H9 (cell line): ENCODE measurements around the gene IER3. TPM values are rescaled to one million over a fixed set of nuclear protein-coding genes. Genes with fewer than 3 reads are reported as not detected.
A peak's percentile ranks its signal among the peaks of the same experiment; 100 is the strongest.

Experiments used
- DNase-seq: peaks from one replicate; pipeline ENCODE4 v3.0.0-alpha.2; 2017
- H2AFZ ChIP-seq: one replicate; pipeline ENCODE4 v1.6.1; 2013; ENCODE audit warnings: mild to moderate bottlenecking, low read length, control low read depth, moderate library complexity
- H2AK5ac ChIP-seq: 2 replicates; pipeline ENCODE4 v1.6.1; 2013; ENCODE audit warnings: low read length, control low read depth, mixed read lengths; ENCODE audit not compliant: insufficient read length
- H2BK120ac ChIP-seq: one replicate; pipeline ENCODE4 v1.6.1; 2013; ENCODE audit warnings: low read depth, mild to moderate bottlenecking, low read length, control low read depth, inconsistent platforms; ENCODE audit not compliant: poor library complexity, severe bottlenecking
- H2BK12ac ChIP-seq: 2 replicates; pipeline ENCODE4 v1.6.1; 2013; ENCODE audit warnings: low read length, control low read depth, mixed read lengths, low read depth; ENCODE audit not compliant: insufficient read length
- H2BK15ac ChIP-seq: 2 replicates; pipeline ENCODE4 v1.6.1; 2013; ENCODE audit warnings: low read depth, low read length, control low read depth
- H2BK20ac ChIP-seq: one replicate; pipeline ENCODE4 v1.6.1; 2013; ENCODE audit warnings: low read depth, mild to moderate bottlenecking, low read length, control low read depth, inconsistent platforms; ENCODE audit not compliant: poor library complexity, severe bottlenecking
- H2BK5ac ChIP-seq: 2 replicates; pipeline ENCODE4 v1.6.1; 2013; ENCODE audit warnings: low read length, control low read depth, mixed read lengths; ENCODE audit not compliant: insufficient read length
- H3K14ac ChIP-seq: 2 replicates; pipeline ENCODE4 v1.6.1; 2013; ENCODE audit warnings: low read length, control low read depth; ENCODE audit not compliant: insufficient read depth
- H3K18ac ChIP-seq: 2 replicates; pipeline ENCODE4 v1.6.1; 2013; ENCODE audit warnings: low read depth, mild to moderate bottlenecking, mixed read lengths, low read length, control low read depth; ENCODE audit not compliant: insufficient read length
- H3K23ac ChIP-seq: 2 replicates; pipeline ENCODE4 v1.6.1; 2013; ENCODE audit warnings: low read length, control low read depth, mixed read lengths, low read depth; ENCODE audit not compliant: insufficient read length
- H3K23me2 ChIP-seq: 2 replicates; pipeline ENCODE4 v1.6.1; 2013; ENCODE audit warnings: low read depth, mild to moderate bottlenecking, mixed read lengths, low read length, control low read depth; ENCODE audit not compliant: insufficient read length, poor library complexity, severe bottlenecking
- H3K27ac ChIP-seq: 2 replicates; pipeline ENCODE4 v1.5.1; 2013; ENCODE audit warnings: low read length, control low read depth, mixed read lengths, low read depth; ENCODE audit not compliant: insufficient read length
- H3K27me3 ChIP-seq: 2 replicates; pipeline ENCODE4 v1.6.1; 2013; ENCODE audit warnings: low read length, control low read depth, inconsistent platforms; ENCODE audit not compliant: insufficient read depth
- H3K4ac ChIP-seq: 2 replicates; pipeline ENCODE4 v1.6.1; 2013; ENCODE audit warnings: low read depth, mild to moderate bottlenecking, control low read depth, inconsistent platforms, low read length, moderate library complexity
- H3K4me1 ChIP-seq: 2 replicates; pipeline ENCODE4 v1.6.1; 2013; ENCODE audit warnings: low read length, control low read depth, inconsistent platforms; ENCODE audit not compliant: insufficient read depth
- H3K4me2 ChIP-seq: 2 replicates; pipeline ENCODE4 v1.6.1; 2013; ENCODE audit warnings: low read length, control low read depth, mixed read lengths; ENCODE audit not compliant: insufficient read length, insufficient read depth
- H3K56ac ChIP-seq: 2 replicates; pipeline ENCODE4 v1.6.1; 2013; ENCODE audit warnings: low read depth, mild to moderate bottlenecking, mixed read lengths, low read length, control low read depth; ENCODE audit not compliant: insufficient read length
- H3K79me1 ChIP-seq: 2 replicates; pipeline ENCODE4 v1.6.1; 2013; ENCODE audit warnings: low read depth, mild to moderate bottlenecking, moderate library complexity, low read length, control low read depth, inconsistent platforms; ENCODE audit not compliant: insufficient read depth, poor library complexity, severe bottlenecking
- H3K79me2 ChIP-seq: 2 replicates; pipeline ENCODE4 v1.6.1; 2013; ENCODE audit warnings: low read length, control low read depth, inconsistent platforms; ENCODE audit not compliant: insufficient read depth
- H3K9ac ChIP-seq: 2 replicates; pipeline ENCODE4 v1.6.1; 2013; ENCODE audit warnings: low read length, control low read depth, mixed read lengths; ENCODE audit not compliant: insufficient read length; ENCODE audit errors: extremely low read depth
- H3K9me3 ChIP-seq: one replicate; pipeline ENCODE4 v1.6.1; 2013; ENCODE audit warnings: low read depth, low read length, inconsistent platforms; ENCODE audit not compliant: control insufficient read depth
- H3T11ph ChIP-seq: one replicate; pipeline ENCODE4 v1.6.1; 2013; ENCODE audit warnings: mild to moderate bottlenecking, low read length, control low read depth, inconsistent platforms
- H4K20me1 ChIP-seq: one replicate; pipeline ENCODE4 v1.6.1; 2013; ENCODE audit not compliant: control insufficient read depth, insufficient read length, insufficient read depth
- H4K5ac ChIP-seq: 2 replicates; pipeline ENCODE4 v1.6.1; 2013; ENCODE audit warnings: low read depth, mild to moderate bottlenecking, mixed read lengths, low read length, control low read depth; ENCODE audit not compliant: insufficient read length
- H4K8ac ChIP-seq: replicated peaks from 2 replicates; pipeline ENCODE4 v1.6.1; 2013; ENCODE audit warnings: low read length, control low read depth, mixed read lengths, low read depth; ENCODE audit not compliant: insufficient read length
- H4K91ac ChIP-seq: 2 replicates; pipeline ENCODE4 v1.6.1; 2013; ENCODE audit warnings: low read depth, mild to moderate bottlenecking, moderate library complexity, mixed read lengths, low read length, control low read depth; ENCODE audit not compliant: insufficient read length
- H3K27ac Mint-ChIP-seq, 3 experiments: 2 replicates in 2 of 3; 3 replicates in 1 of 3; pipeline ENCODE4 v1.8.0; 2020 to 2021; ENCODE audit warnings: mixed read lengths in 3 of 3, mild to moderate bottlenecking in 1 of 3, moderate library complexity in 1 of 3
- H3K27me3 Mint-ChIP-seq: 2 replicates; pipeline ENCODE4 v1.8.0; 2021; ENCODE audit warnings: low read depth, mild to moderate bottlenecking, moderate library complexity, mixed read lengths
- H3K36me3 Mint-ChIP-seq, 3 experiments: 2 replicates in 2 of 3; 3 replicates in 1 of 3; pipeline ENCODE4 v1.8.0; 2020 to 2021; ENCODE audit warnings: low read depth in 3 of 3, mixed read lengths in 3 of 3; ENCODE audit not compliant: insufficient read depth in 1 of 3
- H3K4me1 Mint-ChIP-seq, 2 experiments: 2 replicates each; pipeline ENCODE4 v1.8.0; 2020; ENCODE audit warnings: mixed read lengths in 2 of 2
- H3K4me3 Mint-ChIP-seq, 2 experiments: 2 replicates in 1 of 2; 3 replicates in 1 of 2; pipeline ENCODE4 v1.8.0; 2020 to 2021; ENCODE audit warnings: mild to moderate bottlenecking in 2 of 2, mixed read lengths in 2 of 2, moderate library complexity in 1 of 2
- H3K9me3 Mint-ChIP-seq, 2 experiments: 2 replicates in 1 of 2; 3 replicates in 1 of 2; pipeline ENCODE4 v1.8.0; 2020; ENCODE audit warnings: mild to moderate bottlenecking in 2 of 2, mixed read lengths in 2 of 2, moderate library complexity in 1 of 2
- WGBS: extraction: QIAGEN DNeasy Blood & Tissue Kit; methylation state at CpG from one replicate; pipeline ENCODE4 v1.1.7; 2013; ENCODE audit warnings: missing lambda C conversion rate, low lambda C conversion rate, mixed read lengths; ENCODE audit not compliant: insufficient read length; ENCODE audit errors: extremely low coverage; 5-methylcytosine and 5-hydroxymethylcytosine counted together
- total RNA-seq: library from RNA; stranded (reverse); gene quantifications from 2 replicates; pipeline ENCODE4 v1.2.1, GENCODE V29; 2021
- TF ChIP-seq, protein P1 (sequence below): fragments of 200-600 bp; sonication (generic); conservative IDR thresholded peaks from 3 replicates; pipeline ENCODE4 v1.8.0; 2021; ENCODE audit warnings: antibody characterized with exemption, mild to moderate bottlenecking

The IER3 gene
- total RNA-seq, 1 experiment from 2014 or later, result 43.5 TPM

DNA sequence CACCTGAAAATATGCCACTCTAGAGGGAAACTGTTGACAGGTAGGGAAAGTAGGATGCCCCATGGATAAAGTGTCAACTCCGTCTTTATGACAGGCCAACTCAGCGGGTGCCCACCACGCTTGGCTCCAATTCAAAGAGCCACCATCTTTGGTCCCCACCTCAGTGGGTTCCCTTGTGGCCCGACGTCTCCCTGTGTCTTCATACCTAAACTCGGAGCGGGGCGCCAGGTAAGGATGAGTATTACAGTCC, 27.5 kb downstream of the IER3 start:
- Histone ChIP-seq H2AFZ (no peak overlapping the region), H3K14ac (peak overlapping the region; percentile 44; the same call in 1 of the 2 replicates), H2BK15ac (no peak overlapping the region), H2AK5ac (no peak overlapping the region), H3K18ac (peak overlapping the region; percentile 61), H3K4ac (no peak overlapping the region), H2BK12ac (no peak overlapping the region), H3K9me3 (no peaks in the 10 kb centered on the region), H3K4me1 (no peaks in the 10 kb centered on the region), H3K56ac (no peak overlapping the region), H2BK20ac (no peak overlapping the region), H2BK120ac (no peak overlapping the region), H3K27me3 (no peaks in the 10 kb centered on the region), H3K79me1 (no peaks in the 10 kb centered on the region), H4K5ac (no peak overlapping the region), H4K8ac (no peak overlapping the region), H3K9ac (peak overlapping the region; percentile 8), H2BK5ac (no peak overlapping the region), H3K23ac (no peak overlapping the region), H4K91ac (no peak overlapping the region), H3K79me2 (peaks cover 10% of the 10 kb centered on the region; the same call in 1 of the 2 replicates), H3T11ph (no peak overlapping the region), H3K4me2 (peak overlapping the region; percentile 78), H3K23me2 (peaks cover 15% of the 10 kb centered on the region), H3K27ac (no peak overlapping the region), H4K20me1 (no peaks in the 10 kb centered on the region)
- TF ChIP-seq, protein P1, sequence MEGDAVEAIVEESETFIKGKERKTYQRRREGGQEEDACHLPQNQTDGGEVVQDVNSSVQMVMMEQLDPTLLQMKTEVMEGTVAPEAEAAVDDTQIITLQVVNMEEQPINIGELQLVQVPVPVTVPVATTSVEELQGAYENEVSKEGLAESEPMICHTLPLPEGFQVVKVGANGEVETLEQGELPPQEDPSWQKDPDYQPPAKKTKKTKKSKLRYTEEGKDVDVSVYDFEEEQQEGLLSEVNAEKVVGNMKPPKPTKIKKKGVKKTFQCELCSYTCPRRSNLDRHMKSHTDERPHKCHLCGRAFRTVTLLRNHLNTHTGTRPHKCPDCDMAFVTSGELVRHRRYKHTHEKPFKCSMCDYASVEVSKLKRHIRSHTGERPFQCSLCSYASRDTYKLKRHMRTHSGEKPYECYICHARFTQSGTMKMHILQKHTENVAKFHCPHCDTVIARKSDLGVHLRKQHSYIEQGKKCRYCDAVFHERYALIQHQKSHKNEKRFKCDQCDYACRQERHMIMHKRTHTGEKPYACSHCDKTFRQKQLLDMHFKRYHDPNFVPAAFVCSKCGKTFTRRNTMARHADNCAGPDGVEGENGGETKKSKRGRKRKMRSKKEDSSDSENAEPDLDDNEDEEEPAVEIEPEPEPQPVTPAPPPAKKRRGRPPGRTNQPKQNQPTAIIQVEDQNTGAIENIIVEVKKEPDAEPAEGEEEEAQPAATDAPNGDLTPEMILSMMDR, result no peak
- peak overlapping the region; percentile 93 to 98 for H3K4me3 Mint-ChIP-seq
- peaks cover 6 to 7% of the 10 kb centered on the region in 2 experiments; a peak in 4 of 5 replicates for H3K9me3 Mint-ChIP-seq
- H3K27me3 Mint-ChIP-seq, result peaks cover 3% of the 10 kb centered on the region; the same call in 1 of the 2 replicates
- H3K36me3 Mint-ChIP-seq, result peaks cover 39 to 58% (median 53%) of the 10 kb centered on the region in 3 experiments
- no CpG with 5 or more reads among the region's 8 CpGs for WGBS
- peaks cover 19 to 26% of the 10 kb centered on the region in 2 experiments for H3K4me1 Mint-ChIP-seq
- DNase-seq, result no peak
- H3K27ac Mint-ChIP-seq, result peak overlapping the region; percentile 97 to 99 (median 98)
